NB4 (cell line): ENCODE data around the gene CRACR2B.

ENCODE experiments used
- DNase-seq: peaks from one replicate; pipeline ENCODE4 v3.0.0; 2010; ENCODE audit warnings: low read depth
- H3K4me3 ChIP-seq: one replicate; pipeline ENCODE4 v1.5.1; 2011; ENCODE audit warnings: mild to moderate bottlenecking, low read depth, low read length, moderate library complexity
- MAX ChIP-seq: IDR thresholded peaks from 2 replicates; pipeline ENCODE4 v1.6.1; 2011; ENCODE audit warnings: low read depth, low read length
- MYC ChIP-seq: IDR thresholded peaks from 2 replicates; pipeline ENCODE4 v1.6.1; 2011; ENCODE audit warnings: low read depth, low read length
- POLR2A ChIP-seq: IDR thresholded peaks from 2 replicates; pipeline ENCODE4 v1.6.1; 2011; ENCODE audit warnings: mild to moderate bottlenecking; ENCODE audit not compliant: insufficient read length; ENCODE audit errors: extremely low read depth
- TF ChIP-seq, protein P1 (sequence below): IDR thresholded peaks from one replicate; pipeline ENCODE4 v1.5.1; 2012; ENCODE audit warnings: low read depth, low read length

Gene CRACR2B

DNA sequence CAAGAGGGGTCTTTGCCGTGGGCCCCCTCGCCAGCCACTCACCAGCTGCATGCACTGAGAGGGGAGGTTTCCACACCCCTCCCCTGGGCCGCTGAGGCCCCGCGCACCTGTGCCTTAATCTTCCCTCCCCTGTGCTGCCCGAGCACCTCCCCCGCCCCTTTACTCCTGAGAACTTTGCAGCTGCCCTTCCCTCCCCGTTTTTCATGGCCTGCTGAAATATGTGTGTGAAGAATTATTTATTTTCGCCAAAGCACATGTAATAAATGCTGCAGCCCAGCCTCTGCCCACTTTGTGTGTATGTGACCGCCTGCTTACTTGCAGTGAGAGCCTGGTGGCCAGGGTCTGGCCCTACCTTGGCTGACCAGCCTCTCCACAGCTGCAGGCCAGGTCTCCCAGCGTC is 2.8 kb upstream of the CRACR2B start:
- no peak for DNase-seq
- no peak overlapping the region for H3K4me3 ChIP-seq
- no peak for TF ChIP-seq POLR2A
- no peak for TF ChIP-seq MYC
- TF ChIP-seq, protein P1, sequence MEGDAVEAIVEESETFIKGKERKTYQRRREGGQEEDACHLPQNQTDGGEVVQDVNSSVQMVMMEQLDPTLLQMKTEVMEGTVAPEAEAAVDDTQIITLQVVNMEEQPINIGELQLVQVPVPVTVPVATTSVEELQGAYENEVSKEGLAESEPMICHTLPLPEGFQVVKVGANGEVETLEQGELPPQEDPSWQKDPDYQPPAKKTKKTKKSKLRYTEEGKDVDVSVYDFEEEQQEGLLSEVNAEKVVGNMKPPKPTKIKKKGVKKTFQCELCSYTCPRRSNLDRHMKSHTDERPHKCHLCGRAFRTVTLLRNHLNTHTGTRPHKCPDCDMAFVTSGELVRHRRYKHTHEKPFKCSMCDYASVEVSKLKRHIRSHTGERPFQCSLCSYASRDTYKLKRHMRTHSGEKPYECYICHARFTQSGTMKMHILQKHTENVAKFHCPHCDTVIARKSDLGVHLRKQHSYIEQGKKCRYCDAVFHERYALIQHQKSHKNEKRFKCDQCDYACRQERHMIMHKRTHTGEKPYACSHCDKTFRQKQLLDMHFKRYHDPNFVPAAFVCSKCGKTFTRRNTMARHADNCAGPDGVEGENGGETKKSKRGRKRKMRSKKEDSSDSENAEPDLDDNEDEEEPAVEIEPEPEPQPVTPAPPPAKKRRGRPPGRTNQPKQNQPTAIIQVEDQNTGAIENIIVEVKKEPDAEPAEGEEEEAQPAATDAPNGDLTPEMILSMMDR: no peak
- TF ChIP-seq MAX: no peak

- no peak for DNase-seq
- H3K4me3 ChIP-seq: no peak overlapping the region
- TF ChIP-seq MAX: no peak
- TF ChIP-seq MYC: no peak
- peak; percentile 15 for TF ChIP-seq POLR2A
- TF ChIP-seq, protein P1: no peak
These were observed 2.1 kb upstream of the CRACR2B start for GRCh38 chr11:825366-826226.

DNA sequence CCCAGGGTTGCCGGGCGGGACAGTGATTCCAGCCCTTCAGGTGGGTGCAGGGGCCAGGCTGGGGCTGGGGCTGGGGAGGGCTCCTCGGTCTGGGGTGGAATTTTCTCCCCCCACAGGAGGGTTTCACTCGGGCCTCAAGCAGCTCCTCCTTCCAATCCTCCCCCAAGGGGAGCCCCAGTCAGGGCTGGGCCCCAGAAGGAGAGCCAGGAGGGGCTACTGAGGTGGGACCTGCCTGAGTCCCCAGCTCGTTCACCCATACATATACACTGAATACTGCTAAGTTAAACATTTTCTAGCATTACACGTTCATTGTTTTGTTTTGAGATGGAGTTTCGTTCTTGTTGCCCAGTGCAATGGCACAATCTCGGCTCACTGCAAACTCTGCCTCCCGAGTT is 1.5 kb upstream of the CRACR2B start:
- TF ChIP-seq MYC (no peak), POLR2A (no peak), MAX (no peak)
- TF ChIP-seq, protein P1: no peak
- H3K4me3 ChIP-seq: no peak overlapping the region
- no peak for DNase-seq

- TF ChIP-seq, protein P1: no peak
- no peak for TF ChIP-seq MYC
- no peak for TF ChIP-seq POLR2A
- no peak for TF ChIP-seq MAX
- H3K4me3 ChIP-seq: peak overlapping the region; percentile 44
- DNase-seq: peak; percentile 81
These were observed 928 bp upstream of the CRACR2B start for GRCh38 chr11:826836-827145.

DNA sequence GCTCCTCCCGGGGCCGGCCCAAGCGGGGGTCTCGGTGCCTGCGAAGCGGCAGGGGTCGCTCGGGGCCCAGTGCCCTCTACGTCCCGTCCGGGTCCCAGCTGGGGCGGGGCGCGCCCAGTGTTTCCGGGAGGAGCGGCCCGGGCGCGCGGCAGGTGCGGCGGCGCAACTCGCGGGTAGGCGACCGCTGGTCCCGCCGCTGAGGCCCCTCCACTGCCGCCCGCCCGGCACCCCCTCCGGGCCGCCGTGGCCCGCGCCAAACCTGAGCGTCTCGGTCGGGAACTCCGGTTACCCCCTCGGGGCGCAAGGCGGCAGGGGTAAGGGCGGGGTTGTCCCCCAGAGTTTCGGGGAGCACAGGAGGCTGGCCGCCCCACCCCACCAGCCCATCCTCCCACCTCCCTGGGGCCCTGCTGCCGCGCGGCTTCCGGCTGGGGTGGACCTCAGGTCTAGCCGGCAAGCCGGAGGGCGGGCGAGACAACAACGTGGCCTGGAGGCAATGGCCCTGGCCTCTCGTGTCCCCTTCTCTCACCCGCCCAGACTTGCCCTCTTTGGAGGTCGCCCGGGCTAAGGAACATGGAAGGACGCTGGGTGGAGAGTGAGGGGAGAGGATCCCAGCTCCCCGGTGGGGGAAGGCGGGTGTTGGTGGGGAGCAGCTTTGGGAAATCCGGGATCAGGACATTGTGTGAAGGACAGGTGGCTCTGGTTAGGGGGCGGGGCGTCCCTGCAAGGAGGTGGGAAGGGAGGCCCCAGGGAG is 398 bp upstream of the CRACR2B start:
- peak overlapping the region; percentile 63 for H3K4me3 ChIP-seq
- TF ChIP-seq, protein P1: no peak
- peak; percentile 79 for TF ChIP-seq MYC
- TF ChIP-seq POLR2A: peak; percentile 30
- TF ChIP-seq MAX: peak; percentile 73
- DNase-seq: peak; percentile 85
